GM12872 (cell line): Measurements from ENCODE around the gene PODXL2.

Source experiments
- TF ChIP-seq, protein P1 (sequence below): IDR thresholded peaks from 3 replicates; pipeline ENCODE4 v1.5.1; 2011; ENCODE audit warnings: low read depth, mild to moderate bottlenecking, low read length, moderate library complexity; ENCODE audit not compliant: insufficient read depth

PODXL2 gene

DNA sequence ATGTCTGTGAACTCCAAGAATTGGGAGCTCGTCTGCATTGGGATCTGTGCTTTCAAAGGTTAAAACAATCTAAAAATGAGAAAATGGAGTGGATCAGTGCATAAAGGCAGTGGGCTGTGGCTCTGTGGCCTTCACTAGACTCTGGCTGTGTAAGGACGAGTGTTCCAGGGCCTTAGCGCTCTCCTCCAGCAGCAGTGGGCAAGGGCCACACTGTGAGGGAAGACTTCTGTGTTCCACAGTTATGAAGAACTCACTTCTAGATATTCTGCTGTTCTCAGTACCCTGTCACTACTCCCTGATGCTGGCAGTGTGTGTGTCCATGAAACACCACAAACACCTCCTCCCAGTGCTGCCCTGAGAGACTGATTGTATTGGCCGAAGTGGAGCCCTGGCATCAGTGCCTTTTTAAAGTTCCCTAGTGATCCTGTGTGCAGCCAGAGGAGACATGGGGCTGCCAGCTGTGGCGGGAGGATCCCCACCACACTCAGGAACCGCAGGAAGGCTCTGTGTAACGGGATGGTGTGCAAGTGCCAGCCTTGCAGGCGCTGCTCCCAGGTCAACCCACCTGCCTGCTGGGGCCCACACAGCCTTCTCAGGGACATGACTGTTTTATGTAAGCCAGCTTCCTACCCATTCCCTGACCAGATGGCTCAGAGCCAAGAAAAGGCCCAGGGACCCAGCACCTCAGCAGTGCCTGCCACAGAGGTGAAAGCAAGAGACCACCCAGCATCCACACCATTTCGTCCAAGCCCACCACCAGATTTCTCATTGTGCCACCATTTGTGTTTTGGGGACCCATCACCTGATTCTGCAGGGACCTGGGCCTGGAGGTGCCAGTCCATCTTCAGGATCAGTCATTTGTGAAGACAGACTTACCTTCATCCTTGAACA, 84.1 kb downstream of the PODXL2 start:
- TF ChIP-seq, protein P1, sequence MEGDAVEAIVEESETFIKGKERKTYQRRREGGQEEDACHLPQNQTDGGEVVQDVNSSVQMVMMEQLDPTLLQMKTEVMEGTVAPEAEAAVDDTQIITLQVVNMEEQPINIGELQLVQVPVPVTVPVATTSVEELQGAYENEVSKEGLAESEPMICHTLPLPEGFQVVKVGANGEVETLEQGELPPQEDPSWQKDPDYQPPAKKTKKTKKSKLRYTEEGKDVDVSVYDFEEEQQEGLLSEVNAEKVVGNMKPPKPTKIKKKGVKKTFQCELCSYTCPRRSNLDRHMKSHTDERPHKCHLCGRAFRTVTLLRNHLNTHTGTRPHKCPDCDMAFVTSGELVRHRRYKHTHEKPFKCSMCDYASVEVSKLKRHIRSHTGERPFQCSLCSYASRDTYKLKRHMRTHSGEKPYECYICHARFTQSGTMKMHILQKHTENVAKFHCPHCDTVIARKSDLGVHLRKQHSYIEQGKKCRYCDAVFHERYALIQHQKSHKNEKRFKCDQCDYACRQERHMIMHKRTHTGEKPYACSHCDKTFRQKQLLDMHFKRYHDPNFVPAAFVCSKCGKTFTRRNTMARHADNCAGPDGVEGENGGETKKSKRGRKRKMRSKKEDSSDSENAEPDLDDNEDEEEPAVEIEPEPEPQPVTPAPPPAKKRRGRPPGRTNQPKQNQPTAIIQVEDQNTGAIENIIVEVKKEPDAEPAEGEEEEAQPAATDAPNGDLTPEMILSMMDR: no peak

DNA sequence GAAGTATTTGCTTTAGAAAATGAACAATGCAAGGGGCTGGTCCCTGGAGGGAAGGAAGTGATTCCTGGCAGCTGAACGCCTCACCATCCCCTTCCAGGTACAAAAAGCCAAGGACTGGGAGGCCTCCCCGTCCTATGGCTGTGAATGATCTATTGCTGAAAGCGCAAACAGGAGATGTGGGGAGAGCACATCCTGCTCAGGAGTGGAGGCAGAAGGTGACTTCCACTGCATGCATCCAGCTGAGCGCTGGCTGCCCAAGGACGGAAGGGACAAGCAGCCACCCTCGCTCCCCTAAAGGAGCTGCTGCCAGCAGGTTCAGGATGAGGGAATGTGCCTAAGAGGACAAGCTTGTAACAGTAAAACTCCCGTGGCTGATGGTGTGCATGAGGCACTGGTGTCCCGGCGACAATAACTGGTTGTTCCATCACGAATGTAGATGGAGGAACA, 85.2 kb downstream of the PODXL2 start:
- TF ChIP-seq, protein P1: no peak

DNA sequence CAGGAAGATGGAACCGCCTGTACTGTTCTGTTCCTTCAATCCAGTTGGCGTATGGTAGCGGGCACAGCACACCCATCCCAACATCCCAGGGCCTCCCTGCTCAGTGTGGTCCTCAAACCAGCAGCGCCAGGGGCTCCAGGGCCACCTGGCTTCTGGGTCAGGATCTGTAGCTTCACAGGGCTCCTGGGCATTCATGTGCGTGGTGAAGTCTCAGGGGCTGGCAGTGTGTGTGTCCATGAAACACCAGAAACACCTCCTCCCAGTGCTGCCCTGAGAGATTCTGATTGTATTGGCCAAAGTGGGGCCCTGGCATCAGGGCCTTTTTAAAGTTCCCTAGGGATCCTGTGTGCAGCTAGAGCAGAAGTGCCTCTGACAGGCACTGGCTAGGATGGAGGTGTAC, 85.9 kb downstream of the PODXL2 start:
- TF ChIP-seq, protein P1: no peak

DNA sequence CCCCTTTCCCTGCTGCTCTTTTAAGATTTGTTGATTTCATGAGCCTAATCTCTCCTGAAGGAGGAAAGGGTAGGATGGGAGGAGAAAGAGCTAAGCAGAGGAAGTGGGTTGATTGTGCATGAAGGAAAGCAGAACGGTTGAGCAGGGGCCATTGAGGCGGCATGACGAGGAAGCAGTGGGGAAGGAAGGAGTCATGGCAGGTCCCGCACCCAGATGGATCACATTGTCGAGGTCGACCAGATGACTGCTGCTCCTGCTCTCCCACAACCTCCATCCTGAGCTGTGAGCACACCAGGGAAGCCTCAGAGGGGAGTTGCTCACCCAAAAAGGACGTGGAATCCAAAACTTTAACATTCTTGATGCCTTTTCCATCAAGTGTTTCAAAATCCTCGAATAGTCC, 86.5 kb downstream of the PODXL2 start:
- TF ChIP-seq, protein P1: no peak

DNA sequence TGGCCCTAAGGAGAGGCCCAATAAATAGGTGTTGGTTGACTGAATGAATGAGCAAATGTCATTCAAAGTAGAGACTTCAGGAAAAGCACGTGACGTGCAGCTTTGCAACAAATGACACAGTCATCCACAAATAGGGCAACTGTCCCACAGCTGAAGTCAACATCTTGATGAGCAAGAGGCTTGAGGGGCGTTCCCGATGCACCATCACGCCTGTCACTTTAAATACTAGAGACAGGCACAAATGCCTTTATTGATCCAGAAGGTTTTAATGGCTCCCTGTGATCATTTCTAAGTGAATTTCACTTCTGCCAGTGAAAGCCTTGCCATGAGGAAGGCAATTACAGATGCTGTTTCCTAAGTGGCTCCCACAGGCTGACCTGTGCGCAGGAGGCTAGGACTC, 87.4 kb downstream of the PODXL2 start:
- TF ChIP-seq, protein P1: no peak

DNA sequence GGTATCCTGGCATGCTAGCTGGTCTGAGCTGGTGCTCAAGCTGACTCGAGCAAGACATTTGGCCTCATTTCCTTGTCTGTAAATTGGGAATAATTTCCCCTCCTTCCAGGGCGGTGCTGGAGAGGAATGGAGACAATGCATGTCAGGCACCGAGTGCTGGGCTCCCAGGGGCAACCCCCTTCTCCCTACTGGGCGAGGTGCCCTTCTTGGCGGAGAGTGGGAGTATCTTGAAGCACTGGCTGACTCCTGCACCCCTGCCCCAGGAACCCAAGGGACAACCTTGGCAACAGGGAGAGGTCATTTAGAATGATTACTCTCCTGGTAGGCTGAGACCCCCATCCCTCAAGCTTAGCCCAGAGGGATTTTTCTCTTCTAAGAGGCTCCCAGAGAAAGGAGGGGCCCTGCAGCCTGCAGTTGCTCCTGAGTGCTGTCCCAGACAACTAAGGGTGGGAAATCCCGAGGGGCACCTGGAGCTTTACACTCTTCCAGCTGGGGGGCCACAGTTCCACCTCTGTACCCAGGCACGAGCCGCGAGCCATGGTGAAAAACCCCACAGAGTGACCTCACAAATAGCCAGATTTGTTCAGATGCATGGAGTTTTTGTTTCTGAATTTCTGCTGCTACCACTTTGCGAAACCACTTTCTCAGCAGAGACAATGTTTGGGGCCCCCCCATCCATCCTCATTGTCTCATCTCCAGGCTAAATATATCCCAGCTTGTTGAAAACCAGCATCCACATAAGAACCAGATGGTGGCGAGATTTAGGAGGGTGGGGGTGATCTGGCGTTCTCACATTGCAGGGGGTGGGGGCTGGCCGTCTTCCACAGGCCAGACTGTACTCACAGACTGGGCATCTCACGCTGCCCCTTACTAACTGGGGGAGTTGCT, 88.6 kb downstream of the PODXL2 start:
- TF ChIP-seq, protein P1: no peak

DNA sequence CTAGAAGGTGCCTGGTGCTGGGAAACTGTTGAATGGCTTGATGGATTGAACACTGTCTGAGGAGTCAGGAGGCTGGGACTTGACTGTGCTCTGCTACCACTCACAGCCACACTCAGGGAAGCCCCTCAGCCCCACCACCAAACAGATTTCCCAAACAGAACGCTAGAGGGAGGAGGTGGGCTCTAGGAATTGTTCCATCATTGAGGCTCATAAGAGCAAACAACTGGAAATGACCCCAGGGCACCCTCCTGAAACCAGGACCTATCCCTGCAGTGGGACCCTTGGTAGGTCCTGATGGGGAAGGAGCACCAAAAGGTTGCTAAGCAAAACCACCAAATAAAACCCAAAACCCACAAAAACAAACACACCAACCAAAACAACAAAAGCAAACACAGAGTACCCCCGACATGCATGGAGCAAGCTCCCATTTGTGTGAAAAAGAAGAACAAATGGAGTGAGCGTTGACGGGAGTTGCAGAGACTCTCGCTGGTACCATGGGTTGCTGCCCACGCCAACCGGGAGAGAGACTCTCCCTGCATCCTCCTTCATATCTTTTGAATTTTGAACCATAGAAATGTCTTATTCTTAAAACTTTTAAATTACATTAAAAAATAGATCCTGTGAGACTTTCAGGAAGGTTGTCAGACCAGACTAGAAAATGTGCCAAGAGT, 89.4 kb downstream of the PODXL2 start:
- TF ChIP-seq, protein P1: no peak
